ENCODE measurements around the gene MELTF. TPM values are rescaled to one million over a fixed set of nuclear protein-coding genes. Genes with fewer than 3 reads are reported as not detected.

Gene MELTF
- total and polyA plus RNA-seq, 2 of the 13 experiments (the other 11 are each of a cell fraction or from before 2014, with no cell fraction given): 3.2 to 7.5 TPM

DNA sequence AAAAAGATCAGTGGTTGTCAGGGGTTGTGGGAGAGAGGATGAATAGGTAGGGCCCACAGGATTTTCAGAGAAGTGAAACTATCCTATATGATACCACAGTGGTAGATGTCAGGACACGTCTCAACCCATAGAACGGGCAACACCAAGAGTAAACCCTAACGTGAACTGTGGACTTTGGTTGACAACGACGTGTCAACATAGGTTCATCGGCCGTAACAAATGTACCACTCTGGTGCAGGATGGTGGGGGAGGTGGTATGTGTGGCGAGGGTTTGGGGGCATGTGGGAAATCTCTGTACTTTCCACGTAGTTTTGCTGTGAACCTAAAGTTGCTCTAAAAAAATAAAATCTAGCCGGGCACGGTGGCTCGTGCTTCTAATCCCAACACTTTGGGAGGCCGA is 48.0 kb downstream of the MELTF start (continued):
- TF ChIP-seq, protein P1, sequence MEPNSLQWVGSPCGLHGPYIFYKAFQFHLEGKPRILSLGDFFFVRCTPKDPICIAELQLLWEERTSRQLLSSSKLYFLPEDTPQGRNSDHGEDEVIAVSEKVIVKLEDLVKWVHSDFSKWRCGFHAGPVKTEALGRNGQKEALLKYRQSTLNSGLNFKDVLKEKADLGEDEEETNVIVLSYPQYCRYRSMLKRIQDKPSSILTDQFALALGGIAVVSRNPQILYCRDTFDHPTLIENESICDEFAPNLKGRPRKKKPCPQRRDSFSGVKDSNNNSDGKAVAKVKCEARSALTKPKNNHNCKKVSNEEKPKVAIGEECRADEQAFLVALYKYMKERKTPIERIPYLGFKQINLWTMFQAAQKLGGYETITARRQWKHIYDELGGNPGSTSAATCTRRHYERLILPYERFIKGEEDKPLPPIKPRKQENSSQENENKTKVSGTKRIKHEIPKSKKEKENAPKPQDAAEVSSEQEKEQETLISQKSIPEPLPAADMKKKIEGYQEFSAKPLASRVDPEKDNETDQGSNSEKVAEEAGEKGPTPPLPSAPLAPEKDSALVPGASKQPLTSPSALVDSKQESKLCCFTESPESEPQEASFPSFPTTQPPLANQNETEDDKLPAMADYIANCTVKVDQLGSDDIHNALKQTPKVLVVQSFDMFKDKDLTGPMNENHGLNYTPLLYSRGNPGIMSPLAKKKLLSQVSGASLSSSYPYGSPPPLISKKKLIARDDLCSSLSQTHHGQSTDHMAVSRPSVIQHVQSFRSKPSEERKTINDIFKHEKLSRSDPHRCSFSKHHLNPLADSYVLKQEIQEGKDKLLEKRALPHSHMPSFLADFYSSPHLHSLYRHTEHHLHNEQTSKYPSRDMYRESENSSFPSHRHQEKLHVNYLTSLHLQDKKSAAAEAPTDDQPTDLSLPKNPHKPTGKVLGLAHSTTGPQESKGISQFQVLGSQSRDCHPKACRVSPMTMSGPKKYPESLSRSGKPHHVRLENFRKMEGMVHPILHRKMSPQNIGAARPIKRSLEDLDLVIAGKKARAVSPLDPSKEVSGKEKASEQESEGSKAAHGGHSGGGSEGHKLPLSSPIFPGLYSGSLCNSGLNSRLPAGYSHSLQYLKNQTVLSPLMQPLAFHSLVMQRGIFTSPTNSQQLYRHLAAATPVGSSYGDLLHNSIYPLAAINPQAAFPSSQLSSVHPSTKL (CRISPR knock-in tag; IDR thresholded peaks at IDR 0.05): peak; percentile 77
- TF ChIP-seq ZSCAN20 (CRISPR knock-in tag; IDR thresholded peaks at IDR 0.05; ENCODE audit: borderline replicate concordance): no peak
- TF ChIP-seq EP300 (IDR thresholded peaks at IDR 0.05; ENCODE audit: low read depth in 2 of 2, low read length in 2 of 2): peak in 1 of 2 experiments; percentile 75; a peak in 2 of 4 replicates
- no peak for TF ChIP-seq EP300 (CRISPR knock-in tag; IDR thresholded peaks at IDR 0.05; ENCODE audit: borderline replicate concordance)
- TF ChIP-seq ZNF138 (CRISPR knock-in tag; IDR thresholded peaks at IDR 0.05; ENCODE audit: low read depth): no peak
- no peak for TF ChIP-seq ZNF33A (CRISPR knock-in tag; IDR thresholded peaks at IDR 0.05; ENCODE audit: borderline replicate concordance)
- TF ChIP-seq FOXC1 (CRISPR knock-in tag; IDR thresholded peaks at IDR 0.05; ENCODE audit: borderline replicate concordance): no peak
- no peak for TF ChIP-seq ZNF282 (IDR thresholded peaks at IDR 0.05; ENCODE audit: partially characterized antibody)
- TF ChIP-seq NONO (IDR thresholded peaks at IDR 0.05): no peak
- peak; percentile 74 for TF ChIP-seq NONO (CRISPR knock-in tag; conservative IDR thresholded peaks at IDR 0.05)
- TF ChIP-seq, protein P2, sequence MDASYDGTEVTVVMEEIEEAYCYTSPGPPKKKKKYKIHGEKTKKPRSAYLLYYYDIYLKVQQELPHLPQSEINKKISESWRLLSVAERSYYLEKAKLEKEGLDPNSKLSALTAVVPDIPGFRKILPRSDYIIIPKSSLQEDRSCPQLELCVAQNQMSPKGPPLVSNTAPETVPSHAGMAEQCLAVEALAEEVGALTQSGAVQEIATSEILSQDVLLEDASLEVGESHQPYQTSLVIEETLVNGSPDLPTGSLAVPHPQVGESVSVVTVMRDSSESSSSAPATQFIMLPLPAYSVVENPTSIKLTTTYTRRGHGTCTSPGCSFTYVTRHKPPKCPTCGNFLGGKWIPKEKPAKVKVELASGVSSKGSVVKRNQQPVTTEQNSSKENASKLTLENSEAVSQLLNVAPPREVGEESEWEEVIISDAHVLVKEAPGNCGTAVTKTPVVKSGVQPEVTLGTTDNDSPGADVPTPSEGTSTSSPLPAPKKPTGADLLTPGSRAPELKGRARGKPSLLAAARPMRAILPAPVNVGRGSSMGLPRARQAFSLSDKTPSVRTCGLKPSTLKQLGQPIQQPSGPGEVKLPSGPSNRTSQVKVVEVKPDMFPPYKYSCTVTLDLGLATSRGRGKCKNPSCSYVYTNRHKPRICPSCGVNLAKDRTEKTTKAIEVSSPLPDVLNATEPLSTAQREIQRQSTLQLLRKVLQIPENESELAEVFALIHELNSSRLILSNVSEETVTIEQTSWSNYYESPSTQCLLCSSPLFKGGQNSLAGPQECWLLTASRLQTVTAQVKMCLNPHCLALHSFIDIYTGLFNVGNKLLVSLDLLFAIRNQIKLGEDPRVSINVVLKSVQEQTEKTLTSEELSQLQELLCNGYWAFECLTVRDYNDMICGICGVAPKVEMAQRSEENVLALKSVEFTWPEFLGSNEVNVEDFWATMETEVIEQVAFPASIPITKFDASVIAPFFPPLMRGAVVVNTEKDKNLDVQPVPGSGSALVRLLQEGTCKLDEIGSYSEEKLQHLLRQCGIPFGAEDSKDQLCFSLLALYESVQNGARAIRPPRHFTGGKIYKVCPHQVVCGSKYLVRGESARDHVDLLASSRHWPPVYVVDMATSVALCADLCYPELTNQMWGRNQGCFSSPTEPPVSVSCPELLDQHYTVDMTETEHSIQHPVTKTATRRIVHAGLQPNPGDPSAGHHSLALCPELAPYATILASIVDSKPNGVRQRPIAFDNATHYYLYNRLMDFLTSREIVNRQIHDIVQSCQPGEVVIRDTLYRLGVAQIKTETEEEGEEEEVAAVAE (CRISPR knock-in tag; IDR thresholded peaks at IDR 0.05; ENCODE audit: borderline replicate concordance): no peak
- no peak for TF ChIP-seq ZNF598 (CRISPR knock-in tag; IDR thresholded peaks at IDR 0.05; ENCODE audit: borderline replicate concordance)
- TF ChIP-seq POLR2AphosphoS2 (IDR thresholded peaks at IDR 0.05; ENCODE audit: low read depth, low read length): no peak
- TF ChIP-seq, protein P3, sequence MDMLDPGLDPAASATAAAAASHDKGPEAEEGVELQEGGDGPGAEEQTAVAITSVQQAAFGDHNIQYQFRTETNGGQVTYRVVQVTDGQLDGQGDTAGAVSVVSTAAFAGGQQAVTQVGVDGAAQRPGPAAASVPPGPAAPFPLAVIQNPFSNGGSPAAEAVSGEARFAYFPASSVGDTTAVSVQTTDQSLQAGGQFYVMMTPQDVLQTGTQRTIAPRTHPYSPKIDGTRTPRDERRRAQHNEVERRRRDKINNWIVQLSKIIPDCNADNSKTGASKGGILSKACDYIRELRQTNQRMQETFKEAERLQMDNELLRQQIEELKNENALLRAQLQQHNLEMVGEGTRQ (IDR thresholded peaks at IDR 0.05; ENCODE audit: low read depth, low read length): no peak
- TF ChIP-seq, protein P3 (CRISPR knock-in tag; IDR thresholded peaks at IDR 0.05; ENCODE audit: borderline replicate concordance): no peak
- no peak for TF ChIP-seq ZBTB21 (CRISPR knock-in tag; IDR thresholded peaks at IDR 0.05)
- no peak for TF ChIP-seq ZNF841 (CRISPR knock-in tag; IDR thresholded peaks at IDR 0.05; ENCODE audit: borderline replicate concordance)
- TF ChIP-seq ZNF607 (CRISPR knock-in tag; IDR thresholded peaks at IDR 0.05; ENCODE audit: borderline replicate concordance): no peak
- TF ChIP-seq HHEX (CRISPR knock-in tag; IDR thresholded peaks at IDR 0.05): 0 out of 2 replicates have a peak, but pooled peaks have one; percentile 38
- TF ChIP-seq, protein P4, sequence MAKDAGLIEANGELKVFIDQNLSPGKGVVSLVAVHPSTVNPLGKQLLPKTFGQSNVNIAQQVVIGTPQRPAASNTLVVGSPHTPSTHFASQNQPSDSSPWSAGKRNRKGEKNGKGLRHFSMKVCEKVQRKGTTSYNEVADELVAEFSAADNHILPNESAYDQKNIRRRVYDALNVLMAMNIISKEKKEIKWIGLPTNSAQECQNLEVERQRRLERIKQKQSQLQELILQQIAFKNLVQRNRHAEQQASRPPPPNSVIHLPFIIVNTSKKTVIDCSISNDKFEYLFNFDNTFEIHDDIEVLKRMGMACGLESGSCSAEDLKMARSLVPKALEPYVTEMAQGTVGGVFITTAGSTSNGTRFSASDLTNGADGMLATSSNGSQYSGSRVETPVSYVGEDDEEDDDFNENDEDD (CRISPR knock-in tag; IDR thresholded peaks at IDR 0.05; ENCODE audit: borderline replicate concordance): peak; percentile 40; the same call in 1 of the 2 replicates

All from HepG2 (cell line).